ENCODE results near the gene PARD3B. TPM values are rescaled to one million over a fixed set of nuclear protein-coding genes. Genes with fewer than 3 reads are reported as not detected.
"Not testable (repeated sequence)": the region's sequence is repeated elsewhere in the genome, so short reads cannot be mapped to it uniquely, and the experiment has no call there.

The PARD3B gene
- total RNA-seq, 1 donor from 2014 or later: 18.4 TPM

DNA sequence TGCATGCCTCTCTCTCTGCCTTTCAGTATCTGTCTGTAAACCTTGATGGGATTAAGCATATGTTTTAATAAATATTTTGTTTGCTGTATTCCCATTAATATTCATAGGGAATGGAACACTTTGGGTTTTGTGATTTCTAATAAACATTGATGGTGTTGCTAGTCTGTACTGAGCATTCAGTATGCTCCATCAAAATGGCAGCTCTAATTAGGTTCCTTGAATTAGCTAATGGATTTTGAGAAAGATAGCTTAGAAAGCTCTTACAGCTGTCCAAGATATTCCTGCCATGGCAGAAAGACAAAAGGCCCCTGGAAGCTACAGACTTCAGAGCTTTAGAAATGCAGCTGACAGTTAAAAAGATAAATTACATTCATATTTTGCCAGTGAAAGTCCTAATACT, 937.8 kb downstream of the PARD3B start:
- no peak overlapping the region for H3K27ac Mint-ChIP-seq (ENCODE audit: unreplicated experiment)
- H3K36me3 Mint-ChIP-seq (ENCODE audit: low read depth): no peaks in the 10 kb centered on the region
- DNase-seq (ENCODE audit: low read depth, low spot score): no peak
- peaks cover 3% of the 10 kb centered on the region for H3K9me3 Mint-ChIP-seq
- H3K4me3 Mint-ChIP-seq: no peak overlapping the region
- H3K27me3 Mint-ChIP-seq (ENCODE audit: low read depth): no peaks in the 10 kb centered on the region
- peaks cover 16% of the 10 kb centered on the region for H3K4me1 Mint-ChIP-seq
- no peak for TF ChIP-seq CTCF (conservative IDR thresholded peaks at IDR 0.05)

GRCh38 chr2:205484215-205484614, 938.9 kb downstream of the PARD3B start:
- no peak for TF ChIP-seq CTCF (conservative IDR thresholded peaks at IDR 0.05)
- no peaks in the 10 kb centered on the region for H3K36me3 Mint-ChIP-seq (ENCODE audit: low read depth)
- DNase-seq (ENCODE audit: low read depth, low spot score): no peak
- H3K27ac Mint-ChIP-seq (ENCODE audit: unreplicated experiment): no peak overlapping the region
- peaks cover 16% of the 10 kb centered on the region for H3K4me1 Mint-ChIP-seq
- no peaks in the 10 kb centered on the region for H3K27me3 Mint-ChIP-seq (ENCODE audit: low read depth)
- peaks cover 3% of the 10 kb centered on the region for H3K9me3 Mint-ChIP-seq
- H3K4me3 Mint-ChIP-seq: no peak overlapping the region

DNA sequence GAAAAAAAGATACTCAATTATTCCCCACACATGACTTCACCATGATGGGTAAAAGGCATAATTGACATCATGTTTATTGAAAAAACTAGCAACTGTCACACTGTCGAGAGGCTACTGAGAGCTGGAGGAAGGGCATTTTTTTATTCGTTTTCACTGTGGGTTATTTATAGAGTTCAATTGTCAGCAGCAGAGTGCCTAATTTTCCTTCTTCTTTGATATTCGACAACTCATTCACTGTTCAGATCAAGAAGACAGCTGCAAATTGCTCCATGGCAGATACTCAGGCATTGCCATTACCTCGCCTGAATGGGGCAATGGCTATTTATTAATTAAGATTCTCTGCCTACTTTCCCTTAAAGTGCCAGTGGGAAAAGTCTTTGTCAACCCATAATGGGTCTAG, 939.5 kb downstream of the PARD3B start:
- no peak for TF ChIP-seq CTCF (conservative IDR thresholded peaks at IDR 0.05)
- peaks cover 16% of the 10 kb centered on the region for H3K4me1 Mint-ChIP-seq
- H3K27me3 Mint-ChIP-seq (ENCODE audit: low read depth): no peaks in the 10 kb centered on the region
- H3K4me3 Mint-ChIP-seq: no peak overlapping the region
- no peak for DNase-seq (ENCODE audit: low read depth, low spot score)
- H3K27ac Mint-ChIP-seq (ENCODE audit: unreplicated experiment): no peak overlapping the region
- H3K36me3 Mint-ChIP-seq (ENCODE audit: low read depth): no peaks in the 10 kb centered on the region
- peaks cover 3% of the 10 kb centered on the region for H3K9me3 Mint-ChIP-seq

GRCh38 chr2:205493528-205493927, 948.3 kb downstream of the PARD3B start:
- H3K4me1 Mint-ChIP-seq: peaks cover 13% of the 10 kb centered on the region
- not testable (repeated sequence) for H3K4me3 Mint-ChIP-seq; H3K9me3 Mint-ChIP-seq; H3K27ac Mint-ChIP-seq (ENCODE audit: unreplicated experiment); H3K36me3 Mint-ChIP-seq (ENCODE audit: low read depth); DNase-seq (ENCODE audit: low read depth, low spot score); H3K27me3 Mint-ChIP-seq (ENCODE audit: low read depth)

DNA sequence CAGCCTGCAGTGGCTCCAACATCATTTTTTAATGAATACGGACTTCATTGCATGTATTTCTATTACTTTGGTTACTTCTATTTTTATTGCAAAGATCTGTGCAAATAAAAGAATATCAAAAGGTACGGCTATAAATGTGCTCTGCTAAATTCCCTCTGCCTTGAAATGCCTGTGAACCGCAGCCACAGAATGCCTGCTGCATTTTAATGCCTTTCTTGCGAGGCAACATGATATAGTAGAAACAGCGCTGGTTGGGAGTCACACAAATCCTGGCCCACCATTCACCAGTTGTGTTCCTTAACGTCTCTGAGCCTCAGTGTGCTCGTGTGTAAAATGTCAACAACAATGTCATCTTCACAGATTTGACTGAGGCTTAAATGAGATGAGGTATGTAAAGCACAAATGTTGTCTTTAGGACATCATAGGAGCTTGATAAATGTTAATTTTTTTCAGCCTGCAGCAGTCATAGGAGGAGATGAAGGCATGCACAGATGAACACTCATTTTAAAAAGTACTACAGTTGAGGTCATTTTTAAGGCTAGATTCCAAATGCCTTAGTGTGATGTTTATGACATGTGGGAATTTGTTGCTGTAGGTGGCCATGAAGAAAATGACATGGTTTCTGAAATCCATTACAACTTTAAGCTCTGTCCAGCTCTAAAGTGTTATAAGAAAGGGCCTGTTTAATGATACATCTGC, 949.4 kb downstream of the PARD3B start:
- Mint-ChIP-seq H3K36me3 (ENCODE audit: low read depth) (peaks cover 4% of the 10 kb centered on the region), H3K4me1 (peaks cover 14% of the 10 kb centered on the region), H3K27ac (ENCODE audit: unreplicated experiment) (no peak overlapping the region), H3K4me3 (no peak overlapping the region), H3K9me3 (peaks cover 1% of the 10 kb centered on the region), H3K27me3 (ENCODE audit: low read depth) (no peaks in the 10 kb centered on the region)
- no peak for TF ChIP-seq CTCF (conservative IDR thresholded peaks at IDR 0.05)
- no peak for DNase-seq (ENCODE audit: low read depth, low spot score)

DNA sequence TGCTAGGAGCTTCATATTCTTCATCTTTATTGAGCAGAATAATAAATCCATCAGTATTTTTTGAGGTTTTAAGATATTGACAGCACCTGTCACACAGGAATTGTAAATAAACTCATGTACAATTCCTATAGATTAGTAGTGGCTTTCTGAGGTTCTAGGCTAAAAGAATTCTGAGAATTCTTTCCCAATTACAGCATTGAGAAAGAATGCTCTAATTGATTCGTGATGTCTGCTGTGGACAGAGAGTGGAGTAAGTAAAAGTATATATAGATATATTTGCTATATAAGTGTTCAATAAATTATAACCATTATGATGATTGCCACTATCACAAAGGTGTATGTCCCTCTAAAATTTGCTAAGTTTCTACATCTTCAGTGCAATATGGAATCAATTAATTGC, 950.5 kb downstream of the PARD3B start:
- no peak for TF ChIP-seq CTCF (conservative IDR thresholded peaks at IDR 0.05)
- Mint-ChIP-seq H3K9me3 (peaks cover 3% of the 10 kb centered on the region), H3K4me1 (peaks cover 23% of the 10 kb centered on the region), H3K4me3 (no peak overlapping the region), H3K36me3 (ENCODE audit: low read depth) (peaks cover 9% of the 10 kb centered on the region), H3K27ac (ENCODE audit: unreplicated experiment) (no peak overlapping the region), H3K27me3 (ENCODE audit: low read depth) (no peaks in the 10 kb centered on the region)
- no peak for DNase-seq (ENCODE audit: low read depth, low spot score)

All from neural crest cell (in vitro differentiated cells).